ENCODE data around the gene PPP2R3B. TPM values are rescaled to one million over a fixed set of nuclear protein-coding genes. Genes with fewer than 3 reads are reported as not detected.
"Not testable (repeated sequence)": the region's sequence is repeated elsewhere in the genome, so short reads cannot be mapped to it uniquely, and the experiment has no call there.

The PPP2R3B gene
- total RNA-seq, 2 donors from 2014 or later = 104 to 114 TPM

- intact Hi-C loops (cut with DNase I) = no loop called here
- DNase-seq (peak; percentile 13), ATAC-seq (peak; percentile 19 to 23)
Observed at GRCh38 chrX:331825-332495, 54.7 kb downstream of the PPP2R3B start.

GRCh38 chrX:331151-331824, 55.4 kb downstream of the PPP2R3B start:
- ATAC-seq (peak; percentile 48 to 76), DNase-seq (peak; percentile 52)
- intact Hi-C loops (cut with DNase I) = no loop called here

- intact Hi-C loops (cut with DNase I) = no loop called here
- ATAC-seq (peak in 1 of 2 donors; percentile 10), DNase-seq (peak; percentile 22)
Observed at GRCh38 chrX:330726-331150, 56.0 kb downstream of the PPP2R3B start.

- intact Hi-C loops (cut with DNase I); ATAC-seq: not testable (repeated sequence)
- peak; percentile 7 for DNase-seq
Observed at GRCh38 chrX:330141-330725, 56.5 kb downstream of the PPP2R3B start.

- peak; percentile 18 for DNase-seq
- intact Hi-C loops (cut with DNase I) = no loop called here
- no peak for ATAC-seq
Observed at GRCh38 chrX:329291-329910, 57.3 kb downstream of the PPP2R3B start.

- DNase-seq (peak; percentile 25), ATAC-seq (no peak)
Observed at GRCh38 chrX:327660-328126, 59.0 kb downstream of the PPP2R3B start.

GRCh38 chrX:324664-325063, 62.0 kb downstream of the PPP2R3B start:
- peak; percentile 14 for DNase-seq
- intact Hi-C loops (cut with DNase I); ATAC-seq: not testable (repeated sequence)

More at GRCh38 chrX:327660-328126, 59.0 kb downstream of the PPP2R3B start:
- intact Hi-C loops (cut with DNase I) = no loop called here

- ATAC-seq (peak in 1 of 2 donors; percentile 7), DNase-seq (peak; percentile 53)
Observed at GRCh38 chrX:323721-324628, 62.7 kb downstream of the PPP2R3B start.

GRCh38 chrX:320126-320783, 66.5 kb downstream of the PPP2R3B start:
- ATAC-seq (no peak), DNase-seq (peak; percentile 47)
- intact Hi-C loops (cut with DNase I) = no loop called here

More at GRCh38 chrX:323721-324628, 62.7 kb downstream of the PPP2R3B start:
- intact Hi-C loops (cut with DNase I) = no loop called here

- intact Hi-C loops (cut with DNase I) = no loop called here
- DNase-seq (peak; percentile 51), ATAC-seq (no peak)
Observed at GRCh38 chrX:319579-320125, 67.1 kb downstream of the PPP2R3B start.

- intact Hi-C loops (cut with DNase I) = no loop called here
- ATAC-seq (peak; percentile 86 to 88), DNase-seq (peak; percentile 100)
Observed at GRCh38 chrX:318739-319578, 67.7 kb downstream of the PPP2R3B start, which contains the start of gene GTPBP6. GTPBP6 (minus strand) TSS chrX:318796; CDS start chrX:318787, 9 bp downstream.

- ATAC-seq (peak; percentile 80 to 83), DNase-seq (peak; percentile 99)
- intact Hi-C loops (cut with DNase I) = no loop called here
Observed at GRCh38 chrX:318068-318738, 68.5 kb downstream of the PPP2R3B start.

- no peak for ATAC-seq
- intact Hi-C loops (cut with DNase I) = no loop called here
- DNase-seq = no peak
Observed at GRCh38 chrX:317424-318067, 69.2 kb downstream of the PPP2R3B start.

GRCh38 chrX:316351-317325, 70.1 kb downstream of the PPP2R3B start:
- ATAC-seq (no peak), DNase-seq (peak; percentile 29)
- intact Hi-C loops (cut with DNase I) = no loop called here
